ENCODE measurements around the gene ARHGEF7.

ARHGEF7 gene

DNA sequence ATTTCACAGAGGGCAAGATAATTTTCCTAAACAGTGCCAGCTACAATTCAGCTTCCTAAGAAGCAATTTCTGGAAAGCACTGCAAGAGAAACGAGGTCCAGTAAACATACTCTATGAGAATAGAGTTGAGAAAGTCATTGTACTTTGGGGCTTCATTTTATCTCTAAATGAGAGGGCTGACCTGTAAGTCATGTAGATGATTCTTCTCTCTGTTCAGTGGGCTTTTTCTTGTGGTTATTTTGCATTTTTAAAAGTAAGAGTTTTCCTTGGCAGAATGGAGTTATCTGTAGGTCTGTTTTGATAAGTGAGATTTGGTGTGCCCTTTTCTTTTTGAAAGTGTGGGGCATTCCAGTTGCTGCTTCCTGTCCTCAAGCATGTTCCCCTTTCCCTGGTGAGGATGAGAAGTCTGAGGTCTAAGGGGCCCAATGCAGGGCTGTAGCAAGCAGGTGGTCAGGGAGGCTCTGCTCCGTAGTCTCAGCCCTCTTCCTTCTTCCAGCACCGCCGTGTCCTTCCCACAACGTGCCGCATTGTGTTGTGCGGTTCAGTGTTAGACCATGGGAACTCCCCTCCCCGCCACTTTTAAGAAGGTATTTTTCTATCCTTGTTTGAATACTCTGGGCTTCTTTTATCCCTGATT lies 86.3 kb downstream of the ARHGEF7 start:
- no peak for DNase-seq (ENCODE audit: low spot score)

DNA sequence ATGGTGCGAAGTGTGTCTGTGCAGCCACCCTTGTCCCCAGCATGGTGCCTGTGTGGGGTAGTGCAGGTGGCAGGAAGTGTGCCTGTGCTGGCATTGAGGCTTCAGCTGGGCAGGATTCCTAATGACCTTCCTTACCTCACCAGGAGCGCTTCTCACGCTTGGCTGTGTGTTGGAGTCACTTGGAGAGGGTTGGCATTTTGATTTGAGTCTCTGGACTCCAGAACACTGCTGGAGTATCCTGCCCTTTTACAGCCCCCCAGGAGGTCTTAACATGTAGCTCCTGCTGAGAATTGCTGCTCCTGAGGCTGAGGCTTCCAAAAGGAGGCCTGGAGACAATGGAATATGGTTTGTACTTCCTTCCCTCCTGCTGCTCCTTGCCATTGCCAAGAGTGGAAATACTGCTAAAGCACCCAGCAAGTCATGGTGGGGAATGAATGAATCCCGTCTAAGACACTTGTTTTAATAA lies 87.1 kb downstream of the ARHGEF7 start:
- DNase-seq (ENCODE audit: low spot score), result peak; percentile 84

DNA sequence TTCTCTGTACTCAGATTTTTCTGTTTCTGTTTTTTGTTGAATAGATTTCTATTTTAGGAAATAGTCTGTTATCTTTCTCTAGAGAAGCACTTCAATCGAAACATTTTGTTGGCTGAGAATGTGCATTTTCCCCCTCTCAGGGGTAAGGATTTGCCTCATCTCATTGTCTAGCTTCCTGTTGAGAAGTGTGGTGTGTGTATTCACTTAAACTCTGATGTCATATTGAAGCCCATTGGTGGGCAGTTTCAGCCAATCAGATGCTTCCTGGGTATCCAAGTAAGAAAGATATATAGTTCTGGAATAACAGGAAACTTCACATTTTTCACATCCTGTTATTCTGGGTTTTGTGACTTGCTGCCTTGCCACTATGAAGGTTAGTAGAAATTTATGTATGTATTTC lies 87.6 kb downstream of the ARHGEF7 start:
- peak; percentile 60 for DNase-seq (ENCODE audit: low spot score)

DNA sequence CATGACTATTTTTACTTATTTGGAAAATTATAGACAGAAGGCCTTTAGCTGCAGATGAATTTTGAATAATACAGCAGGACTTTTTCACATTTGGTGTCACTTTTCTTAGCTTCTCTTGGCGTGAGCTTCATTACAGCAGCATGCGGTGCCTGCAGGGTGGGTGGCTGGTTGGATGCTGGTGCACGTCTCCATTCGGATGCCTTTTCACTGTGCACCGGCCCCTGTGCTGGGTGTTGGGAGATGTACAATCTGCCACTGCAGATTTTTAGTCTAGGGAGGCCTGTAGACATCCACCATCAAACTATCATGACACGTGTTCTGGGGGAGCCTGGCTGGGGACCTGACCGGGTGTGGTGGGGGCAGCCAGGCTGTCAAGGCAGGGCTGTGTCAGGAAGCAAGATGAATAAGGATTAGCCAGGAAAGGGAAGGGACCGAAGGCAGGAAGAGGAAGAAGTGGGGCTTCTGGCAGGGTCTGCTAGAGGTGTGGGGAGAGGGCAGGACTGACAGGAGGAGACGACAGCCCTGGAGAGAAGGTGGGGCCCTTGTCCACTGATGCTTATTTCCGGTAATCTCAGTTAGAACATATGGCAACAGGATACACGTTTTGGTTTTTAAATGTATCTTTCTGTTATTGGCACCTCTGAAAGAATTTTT lies 88.8 kb downstream of the ARHGEF7 start:
- no peak for DNase-seq (ENCODE audit: low spot score)

DNA sequence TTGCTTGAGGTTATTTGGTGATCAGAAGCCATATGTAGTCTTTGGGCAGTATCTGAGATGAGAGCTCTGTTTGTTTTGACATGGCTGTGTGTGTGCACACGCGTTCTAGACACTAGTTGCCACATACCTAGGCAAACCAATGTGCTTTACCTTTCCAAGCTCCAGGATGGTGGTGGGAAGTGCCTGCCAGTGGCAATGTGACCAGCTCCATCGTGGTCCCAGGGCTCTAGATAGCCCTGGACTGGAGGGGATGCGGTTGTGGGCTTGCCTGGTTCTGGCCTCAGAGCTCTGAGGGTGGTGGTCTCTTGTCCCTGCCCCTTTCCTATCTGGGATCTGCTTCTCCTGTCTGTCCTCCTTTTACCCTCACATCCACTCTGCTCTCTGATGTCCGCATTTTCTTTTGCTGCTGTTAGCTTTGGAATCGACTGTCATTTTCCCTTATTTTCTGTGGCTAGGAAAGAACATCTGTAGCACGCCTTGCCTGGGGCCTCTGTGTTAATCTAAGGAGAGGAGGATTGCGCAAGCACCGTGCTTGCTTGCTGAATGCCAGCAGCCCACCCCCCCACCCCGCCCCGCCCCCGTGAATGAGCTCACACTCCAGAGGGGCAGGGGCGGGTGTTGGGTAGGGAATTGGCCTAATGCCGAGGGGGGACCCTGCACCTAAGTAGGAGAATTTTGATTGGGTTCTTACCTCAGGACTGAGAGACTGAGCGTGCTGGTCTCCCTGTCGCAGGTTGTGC lies 89.5 kb downstream of the ARHGEF7 start:
- DNase-seq (ENCODE audit: low spot score), result no peak

DNA sequence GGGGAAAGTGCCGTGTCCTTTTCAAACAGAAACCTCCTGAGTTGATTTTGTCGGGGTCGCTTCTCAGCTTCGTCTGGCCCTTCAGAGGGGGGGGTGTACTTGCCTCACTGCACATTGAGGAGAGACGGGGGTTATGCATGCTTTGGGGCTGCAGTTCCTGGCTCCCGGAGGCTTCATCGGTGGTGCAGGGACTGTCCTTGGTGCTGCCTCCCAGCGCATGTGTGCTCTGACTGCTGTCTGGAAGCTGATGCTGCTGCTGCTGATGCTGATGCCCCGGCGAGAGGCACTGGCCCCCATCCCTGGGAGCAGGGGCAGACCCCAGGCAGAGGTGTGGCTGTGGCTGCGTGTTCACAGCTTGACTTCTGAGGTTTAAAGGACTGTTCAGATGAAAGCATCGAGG lies 91.0 kb downstream of the ARHGEF7 start:
- DNase-seq (ENCODE audit: low spot score), result no peak

DNA sequence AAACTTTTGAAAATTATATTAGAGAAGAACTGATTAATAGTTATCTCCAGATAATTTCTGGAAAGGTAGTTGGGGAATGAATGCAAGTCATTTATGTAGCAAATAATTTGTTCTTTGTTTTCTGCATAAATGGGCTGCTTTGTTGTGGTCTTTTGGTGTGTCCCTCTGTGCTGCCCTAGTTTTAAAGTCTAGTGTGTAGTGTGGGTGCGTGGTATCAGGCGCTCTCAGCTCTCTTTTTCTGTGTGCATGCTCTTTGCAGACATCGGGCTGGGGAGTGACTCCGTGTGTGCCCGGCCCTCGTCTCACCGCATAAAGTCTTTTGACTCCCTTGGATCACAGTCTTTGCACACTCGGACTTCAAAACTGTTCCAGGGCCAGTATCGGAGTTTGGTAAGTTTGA lies 94.5 kb downstream of the ARHGEF7 start:
- DNase-seq (ENCODE audit: low spot score), result no peak

DNA sequence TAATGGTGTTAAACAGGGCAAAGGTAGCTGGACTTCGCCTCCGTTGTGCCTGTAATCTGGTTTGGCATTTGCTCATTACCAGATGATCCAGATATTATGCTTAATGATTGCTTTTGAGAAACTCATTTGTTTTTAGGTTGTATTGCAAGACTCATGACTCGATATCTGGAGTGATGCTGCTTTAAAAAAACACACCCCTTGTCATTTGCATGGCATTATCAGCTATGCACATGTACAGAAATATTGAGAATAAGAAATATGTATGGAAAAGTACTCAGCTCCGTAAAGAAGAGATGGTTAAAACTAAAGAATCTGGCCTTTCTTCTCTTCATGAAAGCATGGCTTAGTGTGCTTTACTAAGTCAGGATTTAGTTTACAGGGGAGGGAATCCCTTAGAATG lies 95.0 kb downstream of the ARHGEF7 start:
- no peak for DNase-seq (ENCODE audit: low spot score)

DNA sequence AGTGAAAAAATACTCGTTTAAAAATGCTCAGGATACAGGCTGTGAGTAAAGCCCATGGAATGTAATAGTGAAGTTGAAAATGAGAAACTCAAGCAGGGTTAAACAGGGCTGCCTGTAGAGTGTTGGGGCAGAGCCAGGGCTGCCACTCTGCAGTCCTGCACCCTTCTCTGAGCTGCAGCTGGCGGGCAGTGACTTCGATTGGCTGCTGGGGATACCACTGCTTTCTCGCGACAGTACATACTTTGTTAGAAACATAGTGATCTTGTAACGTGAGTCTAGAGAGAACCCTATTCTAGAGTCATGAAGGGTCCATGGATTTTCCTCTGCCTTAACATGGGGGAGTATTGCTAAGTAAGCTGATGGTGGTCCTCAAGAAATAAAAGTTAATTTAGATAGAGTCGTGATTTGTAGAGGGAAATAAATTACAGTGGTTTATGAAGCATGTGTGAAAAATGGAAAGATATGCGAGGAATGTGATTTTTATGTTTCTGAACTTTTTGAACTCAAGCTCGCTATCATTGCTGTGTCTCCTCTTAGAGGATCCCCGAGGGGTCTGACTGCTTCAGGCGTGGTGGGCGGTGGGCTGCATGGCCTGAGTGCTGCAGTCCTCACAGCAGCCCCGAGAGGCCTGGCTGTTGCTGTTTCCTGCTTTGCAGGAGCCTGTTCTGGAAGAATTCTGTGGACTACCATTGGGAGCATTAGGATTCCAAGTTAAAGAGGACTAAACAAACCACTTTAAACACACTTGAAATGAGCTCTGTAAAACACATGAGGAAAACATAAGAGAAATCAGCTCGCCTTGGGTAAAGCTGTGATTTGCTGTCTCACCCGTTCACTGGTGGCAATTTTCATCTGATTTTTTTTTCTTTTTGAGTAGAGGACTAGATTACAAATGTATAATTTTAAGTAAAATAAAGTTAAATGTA lies 95.7 kb downstream of the ARHGEF7 start:
- no peak for DNase-seq (ENCODE audit: low spot score)

DNA sequence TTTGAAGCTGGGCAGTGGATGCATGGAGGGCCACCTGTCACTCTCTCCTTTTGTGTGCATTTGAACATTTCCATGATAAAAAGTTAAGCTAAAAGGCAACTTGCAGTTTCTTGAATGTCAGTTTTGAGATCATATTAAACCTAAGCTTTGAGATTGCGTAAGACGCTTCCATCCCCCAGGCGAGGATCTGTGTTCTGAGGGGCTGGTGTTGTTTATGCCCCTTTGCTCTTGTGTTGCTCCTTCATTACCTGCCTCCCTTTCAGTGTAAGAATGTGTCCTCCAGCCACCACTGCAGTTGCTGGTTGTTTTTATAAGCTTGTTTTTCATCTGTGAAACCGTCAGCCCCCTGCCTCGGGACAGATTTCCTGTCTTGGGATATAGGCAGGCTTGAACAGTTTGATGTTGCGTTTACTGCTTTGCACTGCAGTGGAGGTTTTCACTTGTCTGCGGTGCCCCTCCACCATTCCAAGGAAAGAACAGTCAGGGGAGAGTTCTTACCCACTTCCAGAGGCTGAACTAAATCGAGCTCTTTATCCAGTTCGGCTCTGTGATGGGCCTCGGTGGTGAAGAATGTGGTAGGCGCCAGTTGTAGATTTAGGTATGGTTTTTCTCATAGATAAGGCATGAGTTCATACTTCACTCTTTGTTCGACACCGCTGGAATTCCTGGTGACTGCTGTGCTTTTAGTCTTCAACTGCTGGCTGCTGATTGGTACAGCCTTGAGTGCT lies 96.8 kb downstream of the ARHGEF7 start:
- DNase-seq (ENCODE audit: low spot score), result no peak

DNA sequence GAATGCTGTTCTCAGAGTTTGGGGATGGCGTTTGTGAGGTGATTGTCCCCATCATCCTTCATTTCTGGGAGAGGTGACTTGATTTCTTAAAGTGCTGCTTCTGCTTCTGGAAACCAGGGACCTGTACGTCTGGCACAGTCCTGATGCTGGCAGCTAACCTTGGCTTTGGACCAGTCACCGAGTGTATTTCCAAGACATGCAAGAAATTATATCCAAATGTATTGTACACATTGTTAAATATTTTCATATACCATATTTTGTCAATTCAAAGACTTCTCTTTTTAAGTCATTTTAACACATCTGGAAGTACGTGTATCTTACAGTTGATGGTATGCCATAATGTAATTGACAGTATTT lies 97.4 kb downstream of the ARHGEF7 start:
- no peak for DNase-seq (ENCODE audit: low spot score)

DNA sequence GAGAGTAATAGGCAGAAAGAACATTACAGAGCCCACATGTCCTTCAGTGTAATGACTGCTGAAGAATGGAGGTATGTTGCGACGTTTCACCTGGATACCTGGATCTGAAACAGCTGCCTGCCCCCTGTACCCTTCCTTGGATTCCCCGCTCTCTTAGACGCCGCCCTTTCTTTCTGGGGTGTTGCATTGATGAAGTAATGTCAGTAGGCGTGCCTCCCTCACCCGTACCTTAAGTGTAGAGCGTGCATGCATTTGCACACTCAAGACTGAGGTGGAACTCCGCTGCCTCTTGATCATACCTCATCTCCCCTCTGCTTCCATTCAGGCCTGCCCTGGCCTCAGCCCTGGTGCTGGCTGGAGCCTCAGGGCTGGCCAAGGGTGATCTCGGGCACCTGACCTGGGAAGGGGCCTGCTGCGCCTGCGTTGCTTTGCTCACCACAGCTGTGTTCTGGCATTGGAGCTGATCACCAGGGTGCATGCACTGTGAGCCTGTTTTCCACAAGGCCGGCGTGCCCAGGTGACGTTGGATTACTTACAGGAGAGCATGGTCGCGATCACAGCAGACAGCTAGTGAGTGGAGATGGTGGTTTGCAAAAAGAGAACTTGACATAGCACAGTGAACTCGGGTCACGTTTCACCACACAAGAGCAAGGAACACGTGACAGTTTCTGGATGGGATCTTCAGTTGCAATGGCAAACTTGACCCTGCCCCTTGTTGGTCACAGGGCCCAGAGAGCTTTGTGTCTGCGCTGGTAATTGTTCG lies 99.0 kb downstream of the ARHGEF7 start:
- no peak for DNase-seq (ENCODE audit: low spot score)

DNA sequence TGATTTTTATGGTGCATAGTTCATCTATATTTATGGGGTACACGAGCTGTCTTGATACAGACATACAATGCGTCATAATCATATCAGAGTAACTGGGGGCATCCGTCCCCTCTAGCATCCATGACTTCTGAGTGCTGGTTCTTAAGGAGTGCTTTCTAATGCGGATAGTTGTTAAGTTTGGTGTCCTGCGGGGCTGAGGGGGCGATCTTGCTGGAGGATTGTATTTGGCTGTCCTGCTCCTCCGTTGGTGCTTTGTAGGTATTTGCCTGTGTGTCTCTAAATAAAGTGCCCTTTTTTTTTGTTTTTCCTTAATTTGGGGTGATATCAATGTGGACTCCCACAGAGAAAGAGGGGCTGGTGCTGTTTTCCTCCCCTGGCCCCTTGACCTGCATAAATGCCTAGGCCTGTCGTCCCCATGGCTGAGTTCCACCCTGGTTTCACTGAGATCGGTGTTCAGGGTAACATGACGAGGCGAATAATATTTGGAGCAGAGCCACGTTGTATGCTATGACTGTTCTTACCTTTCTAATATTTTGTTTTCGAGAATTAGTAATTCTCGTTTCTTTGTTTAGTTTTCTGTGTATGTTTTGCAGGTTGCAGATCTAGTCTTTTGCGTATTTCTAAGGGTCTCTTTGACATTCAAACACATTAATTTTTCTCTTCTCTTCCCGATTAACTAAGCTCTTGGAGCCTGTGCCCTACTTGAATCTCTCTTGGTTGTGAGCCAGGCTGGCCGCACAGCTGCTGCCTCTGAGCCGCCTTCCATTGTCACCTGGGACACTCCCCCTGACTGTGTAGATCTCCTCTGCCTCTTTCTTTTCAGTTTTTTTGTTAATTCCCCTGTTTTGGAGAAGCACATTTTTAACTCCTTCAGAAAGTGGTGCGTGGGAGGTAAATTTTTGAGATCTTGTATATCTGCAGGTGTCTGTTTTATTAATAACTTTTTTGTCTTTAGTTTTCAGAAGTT lies 100.3 kb downstream of the ARHGEF7 start:
- DNase-seq (ENCODE audit: low spot score), result peak; percentile 73

DNA sequence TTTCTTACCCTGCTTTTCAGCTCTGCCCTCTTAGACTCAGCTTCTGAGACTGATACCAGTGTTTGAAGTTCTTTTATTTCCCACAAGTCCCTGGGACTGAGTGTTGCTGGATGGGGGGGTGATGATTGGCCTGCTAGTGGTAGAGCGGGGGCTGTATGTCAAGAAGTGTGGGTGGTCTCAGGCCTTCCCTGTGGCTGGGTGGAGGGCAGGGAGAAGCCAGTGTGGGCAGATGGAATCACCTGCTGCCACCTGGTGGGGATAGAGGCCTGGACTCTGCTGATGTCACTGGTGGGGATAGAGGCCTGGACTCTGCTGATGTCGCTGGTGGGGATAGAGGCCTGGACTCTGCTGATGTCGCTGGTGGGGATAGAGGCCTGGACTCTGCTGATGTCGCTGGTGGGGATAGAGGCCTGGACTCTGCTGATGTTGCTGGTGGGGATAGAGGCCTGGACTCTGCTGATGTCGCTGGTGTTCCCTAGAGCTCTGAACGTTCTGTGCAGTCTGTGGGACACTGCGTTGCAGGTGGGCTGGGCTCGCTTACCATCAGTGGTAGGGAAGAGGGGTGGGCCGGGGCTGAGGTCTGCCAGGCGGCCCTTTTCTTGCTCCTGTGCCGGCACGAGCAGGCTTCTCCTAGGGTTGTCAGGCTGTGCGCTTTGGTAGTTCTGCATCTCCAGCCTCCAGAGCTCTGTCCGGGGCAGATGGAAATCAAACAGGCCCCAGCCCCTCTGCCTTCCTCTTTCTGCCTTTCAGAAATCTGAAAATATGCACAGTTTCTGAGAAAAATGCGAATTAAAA lies 101.3 kb downstream of the ARHGEF7 start:
- peak; percentile 72 for DNase-seq (ENCODE audit: low spot score)

DNA sequence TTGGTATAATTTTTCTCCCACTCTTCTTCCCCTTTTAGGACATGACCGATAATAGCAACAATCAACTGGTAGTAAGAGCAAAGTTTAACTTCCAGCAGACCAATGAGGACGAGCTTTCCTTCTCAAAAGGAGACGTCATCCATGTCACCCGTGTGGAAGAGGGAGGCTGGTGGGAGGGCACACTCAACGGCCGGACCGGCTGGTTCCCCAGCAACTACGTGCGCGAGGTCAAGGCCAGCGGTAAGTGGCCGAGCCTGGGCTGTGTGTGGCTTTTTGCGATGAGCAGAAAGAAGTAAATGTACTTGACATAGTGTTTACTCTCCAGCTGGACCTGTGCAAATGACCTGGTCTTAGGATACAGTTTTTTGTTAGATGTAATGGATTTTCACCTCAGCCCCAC lies 102.5 kb downstream of the ARHGEF7 start:
- DNase-seq (ENCODE audit: low spot score), result no peak

DNA sequence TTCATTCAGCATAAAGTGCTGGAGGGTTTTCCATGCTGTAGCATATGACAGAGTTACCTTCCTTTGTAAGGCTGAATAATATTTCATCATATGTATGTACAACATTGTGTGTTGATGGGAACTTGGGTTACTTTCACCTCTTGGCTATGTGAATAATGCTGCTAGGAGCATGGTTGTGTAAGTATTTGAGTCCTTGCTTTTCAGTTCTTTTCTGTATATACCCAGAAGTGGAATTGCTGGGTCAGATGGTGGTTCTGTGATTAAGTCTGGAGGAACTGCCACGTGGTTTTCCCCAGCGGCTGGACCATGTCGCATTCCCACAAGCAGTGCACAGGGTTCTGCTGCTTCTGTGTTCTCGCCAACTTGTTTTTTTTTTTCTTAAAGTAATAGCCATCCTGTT lies 104.2 kb downstream of the ARHGEF7 start:
- peak; percentile 78 for DNase-seq (ENCODE audit: low spot score)

DNA sequence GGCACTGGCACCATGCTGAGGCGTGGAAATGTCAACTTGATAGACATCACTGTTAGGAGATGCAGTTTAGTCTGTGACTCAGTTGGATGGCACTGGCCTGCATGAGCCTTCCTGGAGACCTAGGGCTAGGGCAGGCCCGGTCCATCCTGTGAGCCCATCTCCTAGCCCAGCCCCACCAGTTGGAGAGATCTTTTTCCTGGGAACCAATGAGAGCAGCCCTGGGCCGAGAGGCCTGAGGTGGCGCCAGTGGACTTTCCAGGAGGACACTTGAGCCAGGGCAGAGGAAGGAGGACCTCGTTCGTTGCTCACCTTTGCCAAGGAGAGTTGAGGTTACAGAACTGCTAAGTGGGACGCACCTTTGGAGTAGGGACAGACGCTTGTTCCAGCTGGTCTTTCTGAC lies 104.8 kb downstream of the ARHGEF7 start:
- DNase-seq (ENCODE audit: low spot score), result no peak

DNA sequence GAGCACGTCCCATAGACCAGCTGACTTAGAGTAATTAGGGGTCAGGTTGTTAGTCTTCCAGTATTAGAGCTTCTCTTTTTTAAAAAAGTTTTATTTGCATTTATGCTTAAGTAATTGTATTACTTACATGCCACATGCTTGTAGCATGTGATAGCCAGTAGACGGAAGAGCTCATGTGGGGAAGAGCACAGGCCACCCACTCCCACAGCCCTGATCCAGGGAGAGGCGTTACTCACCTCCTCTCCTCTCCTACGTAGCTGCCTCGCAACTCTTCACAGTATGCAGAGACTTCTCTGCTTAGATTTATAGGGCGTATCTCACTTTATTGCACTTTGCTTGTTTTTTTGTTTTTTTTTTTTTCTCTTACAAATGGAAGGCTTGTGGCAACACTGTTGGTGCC lies 110.1 kb downstream of the ARHGEF7 start:
- DNase-seq (ENCODE audit: low spot score), result no peak

Data from cerebellar cortex (tissue), 1 donor.